ENCODE data around the gene MYH7B. TPM values are rescaled to one million over a fixed set of nuclear protein-coding genes. Genes with fewer than 3 reads are reported as not detected.
A peak's percentile ranks its signal among the peaks of the same experiment; 100 is the strongest.

The MYH7B gene
- total RNA-seq (2014; rRNA removed; shearing (Covaris generic)) = not detected in 2 replicates

DNA sequence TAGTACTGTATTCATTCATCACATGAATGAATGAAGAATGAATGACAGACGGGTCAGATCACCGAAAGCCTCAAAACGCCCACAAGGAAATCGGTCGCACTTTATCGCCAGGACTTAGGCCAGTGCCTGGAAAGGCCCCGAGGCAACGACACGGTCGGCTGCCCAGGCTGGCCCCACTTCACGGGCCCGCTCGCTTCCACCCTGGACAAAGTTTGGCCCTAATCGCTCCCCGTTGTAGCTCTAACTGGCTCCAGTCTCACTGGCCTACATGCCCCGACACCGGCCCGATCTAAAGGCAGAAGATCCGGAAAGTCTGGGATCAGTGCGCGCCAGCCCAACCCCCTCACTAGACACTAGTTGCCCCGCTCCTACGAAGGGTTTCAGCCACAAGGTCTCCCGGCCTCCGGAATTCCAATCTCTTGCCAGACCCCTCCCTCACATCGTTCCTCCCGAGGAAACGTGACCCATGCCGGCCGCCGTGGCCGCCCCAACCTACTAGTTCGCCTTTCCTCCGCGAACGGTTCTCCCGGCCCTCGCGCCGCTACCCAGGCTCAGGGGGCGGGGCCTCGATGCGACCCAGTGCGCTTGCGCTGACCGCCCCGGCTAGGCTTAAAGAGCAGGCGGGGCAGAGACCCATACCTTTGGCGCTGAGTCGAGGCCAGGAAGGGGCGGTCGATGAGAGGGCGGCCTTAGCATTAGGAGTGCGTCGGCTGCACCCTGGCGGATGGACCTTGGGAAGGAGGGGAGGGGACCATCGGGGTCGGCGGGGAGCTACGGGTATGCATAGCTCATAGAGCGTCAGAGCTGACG, at the start of gene MYH7B, which contains the start of gene GSS:
Gene MYH7B (plus strand): TSS at position 638 of the 810 bp plus-strand sequence. CDS start 22,138 bp downstream, outside the sequence.
Gene GSS (minus strand): TSS at position 576 of the 810 bp plus-strand sequence. CDS start 3,954 bp downstream, outside the sequence.
- peak; percentile 97 for DNase-seq (ENCODE audit: low read depth)

DNA sequence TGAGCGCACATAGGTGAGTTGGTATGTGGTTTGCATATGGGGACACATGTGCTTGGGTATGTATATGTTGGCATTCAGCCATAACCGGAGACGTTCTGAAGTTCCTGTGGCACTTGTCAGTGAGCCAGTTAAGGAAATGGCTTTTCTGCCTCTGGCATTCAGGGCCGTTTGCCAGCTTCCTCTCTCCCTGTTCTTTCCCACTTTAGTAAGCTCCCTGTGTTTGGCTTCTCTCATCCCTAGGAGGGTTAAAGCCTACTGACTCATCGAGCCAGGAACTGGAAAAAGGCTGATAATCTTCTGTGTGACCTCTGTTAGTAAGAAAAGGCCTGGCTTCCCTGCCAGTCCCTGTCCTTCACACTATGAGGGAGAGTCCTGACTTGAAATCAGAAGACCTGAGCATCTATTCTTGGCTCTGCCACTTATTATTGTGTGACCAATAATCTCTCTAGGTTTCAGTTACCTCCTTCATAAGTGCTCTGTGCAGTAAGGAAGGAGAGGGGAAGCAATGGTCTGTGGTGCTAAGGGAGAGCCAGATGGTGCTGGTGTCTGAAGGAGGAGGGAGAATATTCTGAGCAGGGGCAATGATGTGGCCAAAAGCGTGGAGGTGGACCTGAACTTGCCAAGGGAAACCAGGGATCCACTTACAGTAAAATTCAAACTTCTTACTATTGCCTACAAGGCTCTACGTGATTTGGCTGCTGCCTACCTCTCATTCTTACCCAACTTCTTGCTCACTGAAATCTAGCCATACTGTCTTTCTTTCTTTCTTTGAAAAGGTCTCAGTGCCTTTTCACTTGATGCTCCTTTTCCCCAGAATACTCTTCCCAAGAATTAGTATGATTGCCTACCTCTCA, 47.8 kb upstream of the MYH7B start:
- peak; percentile 100 for DNase-seq (ENCODE audit: low read depth)

DNA sequence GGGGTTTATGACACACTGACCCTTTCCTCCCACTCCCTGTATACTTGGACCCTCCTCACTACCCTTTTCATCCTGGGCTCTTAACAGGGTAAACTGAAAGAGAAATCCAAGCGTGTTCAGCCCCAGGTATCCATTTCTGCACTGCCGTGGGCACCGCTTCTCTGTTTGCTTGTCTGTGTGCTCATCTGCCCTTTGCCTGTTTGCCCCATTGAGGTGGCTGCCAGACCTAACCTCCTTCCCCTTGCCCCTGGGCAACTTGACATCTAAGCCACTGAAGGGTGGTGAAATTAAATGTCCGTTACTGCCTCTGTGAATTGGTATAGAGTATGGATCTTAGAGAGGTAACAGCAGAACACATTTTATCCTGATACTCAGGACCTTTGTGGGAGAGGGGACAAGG, 40.5 kb upstream of the MYH7B start:
- DNase-seq (ENCODE audit: low read depth) = no peak

DNA sequence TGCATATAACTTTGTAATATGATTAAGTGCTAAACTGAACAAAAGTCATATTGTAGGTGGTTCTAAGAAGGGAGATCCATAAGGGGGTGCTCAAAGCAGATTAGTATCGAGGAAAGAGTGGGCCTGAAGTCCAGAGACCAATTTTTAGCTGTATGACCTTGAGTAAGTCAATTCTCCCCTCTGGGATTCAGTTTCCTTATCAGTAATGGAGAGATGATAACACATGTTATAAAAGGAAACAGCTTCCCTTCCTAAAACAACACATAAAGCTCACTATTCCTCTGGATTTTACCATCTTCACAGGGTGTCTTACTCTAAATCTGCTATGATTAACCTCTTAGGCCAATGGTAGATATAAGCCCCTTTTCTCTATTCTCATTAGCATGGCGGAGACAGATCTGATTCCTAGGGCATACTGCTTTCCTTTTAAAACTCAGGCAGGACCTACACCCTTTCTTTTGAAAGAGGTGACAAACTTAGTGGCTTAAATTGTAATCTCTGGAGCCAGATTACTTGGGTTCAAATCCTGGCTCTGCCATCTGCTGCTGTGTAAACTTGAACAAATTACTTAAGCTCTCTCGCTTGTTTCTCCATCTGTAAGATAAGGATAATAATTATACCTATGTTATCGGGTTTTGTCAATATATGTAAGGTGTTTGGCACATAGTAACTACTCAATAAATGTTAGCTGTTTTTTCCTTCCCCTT, 39.8 kb upstream of the MYH7B start:
- DNase-seq (ENCODE audit: low read depth) = no peak

DNA sequence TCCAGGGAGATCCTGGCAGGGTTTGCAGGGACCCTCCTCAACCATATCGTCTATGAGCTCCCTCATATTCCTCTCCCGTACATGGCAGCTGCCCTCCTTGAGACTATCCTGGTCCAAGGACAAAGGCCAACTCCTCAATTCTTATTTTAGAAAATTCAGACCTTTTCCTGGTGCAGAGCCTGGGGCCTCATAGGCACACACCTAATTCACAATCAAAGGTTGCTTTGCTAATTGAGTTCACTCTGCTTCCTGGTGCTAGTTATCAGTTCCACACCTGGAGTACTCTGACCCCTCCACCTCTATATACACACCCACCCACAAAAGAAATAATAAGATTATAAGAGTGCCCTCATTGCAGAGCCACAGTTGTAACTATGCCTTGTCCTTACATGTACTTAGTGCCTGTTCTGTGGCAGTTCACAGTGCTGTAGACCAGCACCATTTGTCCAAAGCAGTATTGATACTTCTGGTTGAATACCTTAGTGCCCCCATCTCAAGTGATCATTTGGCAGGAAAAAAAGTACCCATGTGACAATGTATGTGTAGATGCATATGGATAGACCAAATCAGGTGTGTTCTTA, 38.8 kb upstream of the MYH7B start:
- no peak for DNase-seq (ENCODE audit: low read depth)

DNA sequence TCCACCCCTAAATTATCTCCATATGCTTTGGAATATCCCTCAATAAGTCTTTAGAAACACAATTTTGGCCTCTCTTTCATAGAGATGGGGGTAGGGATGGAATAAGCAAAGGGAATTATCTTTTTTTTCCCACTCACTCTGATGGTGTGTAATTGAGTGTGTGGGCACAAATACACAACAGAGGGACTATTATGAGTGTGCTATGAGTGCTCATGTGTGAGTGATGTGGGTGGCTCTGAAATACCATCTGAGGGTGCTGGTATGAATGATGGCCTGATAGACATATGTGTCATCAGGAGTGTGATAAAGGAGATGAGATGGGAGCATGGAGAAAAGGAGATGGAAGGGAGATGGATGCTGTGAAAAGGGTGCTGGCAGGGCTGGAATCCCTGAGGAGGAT, 35.6 kb upstream of the MYH7B start:
- DNase-seq (ENCODE audit: low read depth) = no peak

DNA sequence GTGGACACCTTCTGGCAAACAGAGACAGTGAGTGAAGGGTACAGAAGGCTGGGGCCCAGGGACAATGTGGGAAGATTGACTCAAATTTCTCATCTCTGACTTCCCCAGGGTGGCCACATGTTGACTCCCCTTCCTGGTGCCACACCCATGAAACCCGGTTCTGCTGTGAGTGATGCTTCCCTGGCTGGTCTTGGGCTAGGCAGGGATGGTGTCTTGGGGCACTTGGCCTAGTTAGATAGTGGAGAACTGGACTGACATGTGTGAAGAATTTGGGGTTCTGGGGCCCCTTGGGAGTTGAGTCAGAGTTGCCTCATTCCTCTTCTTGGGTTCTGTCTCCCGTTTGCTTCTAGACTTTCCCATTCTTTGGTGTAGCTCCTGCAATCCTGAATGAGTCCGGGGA, 34.2 kb upstream of the MYH7B start:
- DNase-seq (ENCODE audit: low read depth) = no peak

DNA sequence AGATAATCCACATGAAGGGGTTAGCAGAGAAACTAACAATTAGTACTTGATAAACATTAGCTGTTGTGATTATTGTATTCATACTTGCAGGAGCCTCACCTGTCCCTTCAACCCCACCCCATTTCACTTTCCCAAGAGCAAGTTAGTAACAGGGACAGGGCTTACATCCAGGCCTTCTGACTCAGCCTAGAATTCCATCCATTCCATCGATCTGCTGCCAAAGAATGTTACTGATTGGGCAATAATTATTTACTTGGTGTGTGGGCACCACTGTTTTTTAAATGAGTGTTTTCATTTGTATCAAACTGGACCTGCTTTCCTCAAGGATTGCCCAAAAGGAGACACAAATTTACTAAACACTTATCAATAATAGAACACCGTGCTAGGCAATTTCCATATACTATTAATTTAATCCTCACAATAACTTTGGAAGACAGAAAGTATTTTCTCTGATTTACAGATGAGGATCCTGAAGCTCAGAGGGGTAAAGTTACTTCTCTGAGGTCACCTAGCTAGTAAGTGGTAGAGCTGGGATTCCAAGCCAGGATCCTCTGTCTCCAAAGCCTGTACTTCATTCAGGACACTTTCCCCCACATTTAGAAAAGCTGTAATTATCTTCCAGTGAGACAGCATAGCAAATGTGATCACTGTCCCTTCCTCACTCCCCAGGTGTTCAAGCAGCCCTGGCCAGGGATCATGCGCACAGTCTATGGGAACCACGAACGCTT, 32.9 kb upstream of the MYH7B start:
- peak; percentile 73 for DNase-seq (ENCODE audit: low read depth)

DNA sequence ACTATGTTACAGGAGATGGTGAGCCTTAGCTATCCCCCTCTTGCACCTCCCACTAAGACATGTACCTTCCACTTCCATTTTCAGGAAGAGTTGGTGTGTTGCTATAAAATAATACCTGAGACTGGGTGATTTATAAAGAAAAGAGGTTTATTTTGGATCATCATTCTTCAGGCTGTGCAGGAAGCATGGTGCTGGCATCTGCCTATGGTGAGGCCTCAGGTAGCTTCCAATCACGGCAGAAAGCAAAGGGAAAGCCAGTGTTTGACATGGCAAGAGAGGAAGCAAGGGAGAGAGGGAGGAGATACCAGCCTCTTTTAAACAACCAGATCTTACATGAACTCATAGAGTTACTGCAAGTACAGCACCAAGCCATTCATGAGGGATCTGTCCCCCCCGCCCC, 32.3 kb upstream of the MYH7B start:
- no peak for DNase-seq (ENCODE audit: low read depth)

DNA sequence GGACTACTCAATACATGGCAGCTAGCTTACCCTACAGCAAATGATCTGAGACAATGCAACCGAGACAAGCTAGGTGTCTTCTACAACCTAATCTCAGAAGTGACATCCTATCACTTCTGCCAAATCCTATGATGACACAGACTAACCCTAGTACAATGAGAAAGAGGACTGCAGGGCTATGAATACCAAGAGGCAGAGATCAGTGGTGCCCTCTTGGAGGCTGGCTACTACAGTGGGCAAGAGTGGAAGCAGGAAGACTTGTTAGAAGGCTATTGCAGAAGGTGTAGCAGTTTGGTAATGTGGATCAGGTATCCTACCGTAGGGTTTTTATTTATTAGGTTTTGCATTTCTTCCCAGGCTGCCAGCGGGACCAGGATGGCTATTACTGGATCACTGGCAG, 30.3 kb upstream of the MYH7B start:
- DNase-seq (ENCODE audit: low read depth) = no peak

DNA sequence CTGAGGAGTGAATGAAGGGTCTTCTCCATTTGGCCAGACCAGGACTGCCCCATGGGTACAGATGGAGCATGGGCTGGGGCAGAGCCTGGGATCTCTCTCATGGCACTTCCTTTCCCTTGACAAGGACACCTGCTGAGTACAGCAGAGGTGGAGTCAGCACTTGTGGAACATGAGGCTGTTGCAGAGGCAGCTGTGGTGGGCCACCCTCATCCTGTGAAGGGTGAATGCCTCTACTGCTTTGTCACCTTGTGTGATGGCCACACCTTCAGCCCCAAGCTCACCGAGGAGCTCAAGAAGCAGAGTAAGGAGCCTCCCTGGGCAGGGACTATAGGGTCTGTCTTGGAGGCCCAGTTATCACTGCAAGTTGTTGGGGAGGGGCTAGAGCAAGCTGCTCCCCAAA, 29.7 kb upstream of the MYH7B start:
- no peak for DNase-seq (ENCODE audit: low read depth)

DNA sequence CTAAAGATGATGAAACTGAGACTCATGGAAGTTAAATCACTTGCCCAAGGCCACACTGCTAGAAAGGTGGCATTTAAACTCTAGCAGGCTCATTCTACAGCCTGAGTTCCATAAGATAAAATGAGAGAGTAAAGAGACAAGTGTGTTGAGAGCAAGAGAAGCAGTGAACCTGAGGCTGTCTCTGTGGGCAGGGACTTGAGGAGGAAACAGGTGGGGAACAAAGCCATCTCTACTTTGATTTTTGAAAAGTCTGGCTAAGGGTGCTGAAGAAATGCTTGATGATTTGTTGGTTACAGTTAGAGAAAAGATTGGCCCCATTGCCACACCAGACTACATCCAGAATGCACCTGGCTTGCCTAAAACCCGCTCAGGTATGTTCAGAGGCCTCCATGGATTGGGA, 29.1 kb upstream of the MYH7B start:
- DNase-seq (ENCODE audit: low read depth) = no peak

DNA sequence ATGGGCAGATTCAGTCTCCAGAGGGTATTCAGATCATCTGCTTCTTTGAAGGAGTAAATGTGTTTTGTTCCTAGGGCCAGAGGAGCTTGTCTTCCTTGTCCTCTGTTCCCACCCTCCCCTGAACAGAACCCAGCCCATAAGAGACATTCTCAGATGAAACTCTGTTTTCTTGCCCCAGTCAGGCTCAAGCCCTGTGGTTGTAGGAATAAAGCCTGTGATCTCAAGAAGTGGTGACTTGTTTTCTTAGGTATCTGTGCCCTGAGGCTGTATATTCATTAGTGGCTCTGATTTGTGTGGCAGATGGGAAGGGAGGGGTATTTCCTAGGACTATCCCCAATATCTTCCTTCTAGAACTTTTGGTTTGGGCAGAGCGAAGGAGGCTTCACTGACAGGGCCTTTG, 27.9 kb upstream of the MYH7B start:
- DNase-seq (ENCODE audit: low read depth) = peak; percentile 64

DNA sequence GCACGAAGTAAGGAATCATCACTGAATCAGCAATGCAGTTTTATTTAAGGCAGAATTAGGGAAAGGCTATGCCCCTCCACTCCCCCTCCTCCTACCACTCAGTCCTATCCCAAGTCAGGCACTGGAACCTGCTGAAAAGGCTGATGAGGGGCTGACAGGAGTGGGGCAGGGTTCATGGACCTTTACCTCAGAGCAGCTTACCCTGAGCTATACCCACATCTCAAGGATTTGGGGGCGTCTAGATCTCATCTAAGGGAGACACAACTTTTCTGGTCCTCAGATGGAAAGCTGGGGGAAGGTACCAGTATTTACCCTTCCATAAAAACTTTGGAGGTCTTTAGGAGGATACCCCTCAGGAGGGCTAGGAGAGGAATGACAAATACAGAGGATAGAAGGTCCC, 27.3 kb upstream of the MYH7B start:
- DNase-seq (ENCODE audit: low read depth) = no peak

DNA sequence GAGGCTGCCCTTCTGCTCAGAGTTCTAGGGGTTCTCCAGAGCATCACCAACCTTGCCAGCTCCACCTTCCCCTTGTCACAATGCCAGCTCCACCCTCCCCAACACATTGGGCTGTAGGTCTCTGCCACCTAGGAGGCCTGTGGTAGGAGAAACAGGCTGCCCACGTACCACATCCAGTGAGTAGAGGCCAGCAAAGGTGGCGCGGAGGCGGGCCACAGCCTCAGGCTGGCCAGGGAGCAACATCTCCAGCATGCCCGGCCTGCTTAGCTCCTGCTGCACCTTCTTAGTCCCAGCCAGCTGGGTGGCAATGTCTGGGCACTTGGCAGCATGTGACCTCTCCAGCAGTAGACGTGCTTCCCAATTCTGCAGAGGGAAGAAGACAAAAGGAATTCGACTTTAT, 23.9 kb upstream of the MYH7B start:
- no peak for DNase-seq (ENCODE audit: low read depth)

DNA sequence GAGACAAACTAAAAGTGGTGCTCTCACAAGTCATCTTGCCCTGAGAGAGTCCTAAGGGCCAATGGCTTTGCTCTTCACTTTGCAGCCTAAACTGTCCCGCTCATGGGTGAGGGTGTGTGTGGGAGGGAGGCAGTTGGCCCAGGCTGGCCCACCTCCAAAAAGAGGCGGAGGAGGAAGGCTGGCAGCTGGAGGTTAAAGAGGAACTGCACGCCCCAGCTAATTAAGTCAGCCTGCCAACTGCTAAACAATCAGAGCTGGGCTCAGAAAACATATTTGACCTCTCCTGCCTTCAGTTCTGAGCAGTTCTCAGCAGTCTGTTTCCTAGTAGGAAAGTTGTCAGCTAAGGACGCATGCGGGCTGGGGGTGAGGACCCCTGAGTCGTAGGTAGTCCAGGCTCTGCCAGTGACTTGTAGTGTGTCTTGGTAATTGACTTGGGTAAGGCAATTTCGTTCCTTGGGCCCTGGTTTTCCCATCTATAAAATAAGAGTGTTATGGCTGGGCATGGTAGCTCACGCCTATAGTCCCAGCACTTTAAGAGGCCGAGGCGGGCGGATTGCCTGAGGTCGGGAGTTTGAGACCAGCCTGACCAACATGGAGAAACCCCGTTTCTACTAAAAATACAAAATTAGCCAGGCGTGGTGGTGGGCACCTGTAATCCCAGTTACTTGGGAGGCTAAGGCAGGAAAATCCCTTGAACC, 17.1 kb upstream of the MYH7B start:
- DNase-seq (ENCODE audit: low read depth) = no peak

DNA sequence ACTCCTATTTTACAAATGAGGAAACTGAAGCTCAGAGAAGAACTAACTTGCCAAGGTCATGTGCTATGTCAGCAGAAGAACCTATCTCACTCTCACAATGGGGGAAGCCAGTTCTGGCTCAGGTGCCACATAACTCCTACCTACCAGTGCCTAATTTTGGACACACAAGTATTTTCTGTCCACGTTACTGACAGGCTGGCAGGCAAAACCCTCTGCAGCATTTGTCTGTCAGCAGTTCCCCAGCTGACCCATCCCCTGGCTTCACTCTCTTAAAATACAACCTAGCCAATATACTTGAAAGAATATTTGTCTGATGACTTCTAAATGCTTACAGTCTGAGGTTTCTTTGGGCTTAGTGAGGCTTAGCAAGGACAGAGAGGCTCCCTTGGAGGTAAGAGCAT, 15.6 kb upstream of the MYH7B start:
- DNase-seq (ENCODE audit: low read depth) = no peak

DNA sequence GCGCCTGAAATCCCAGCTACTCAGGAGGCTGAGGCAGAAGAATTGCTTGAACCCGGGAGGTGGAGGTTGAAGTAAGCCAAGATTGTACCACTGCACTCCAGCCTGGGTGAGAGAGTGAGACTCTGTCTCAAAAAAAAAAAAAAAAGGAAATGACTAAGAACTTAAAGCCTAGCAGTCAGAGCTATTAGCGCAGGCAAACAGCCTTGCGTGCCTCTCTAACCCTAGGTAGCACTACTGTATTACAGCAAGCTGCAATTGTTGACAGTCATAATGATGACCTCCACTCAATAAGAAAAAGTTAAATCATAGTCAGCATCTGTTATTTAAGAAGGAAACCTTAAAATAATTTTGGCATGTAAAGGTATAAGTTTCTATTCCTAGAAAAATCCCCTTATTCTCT, 14.4 kb upstream of the MYH7B start:
- DNase-seq (ENCODE audit: low read depth) = no peak

DNA sequence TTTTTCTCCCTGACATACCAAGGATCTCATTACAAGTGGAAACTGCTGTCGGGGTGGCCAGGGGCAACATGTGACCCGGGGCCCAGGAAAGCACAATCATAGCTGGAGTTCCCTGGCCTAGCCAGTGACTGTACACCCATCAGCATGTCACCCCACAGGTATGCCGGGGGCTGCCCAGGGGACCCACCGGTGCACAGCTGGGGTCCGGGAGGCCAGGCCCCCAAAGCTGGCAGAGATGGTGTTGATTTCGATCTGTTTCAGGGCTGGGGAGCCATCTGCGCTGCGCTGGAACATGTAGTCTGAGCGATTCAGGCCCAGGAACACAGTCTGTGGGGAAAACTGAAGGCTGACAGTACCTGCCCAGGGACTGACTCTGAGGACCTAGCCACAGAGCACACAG, 13.4 kb upstream of the MYH7B start:
- DNase-seq (ENCODE audit: low read depth) = no peak

DNA sequence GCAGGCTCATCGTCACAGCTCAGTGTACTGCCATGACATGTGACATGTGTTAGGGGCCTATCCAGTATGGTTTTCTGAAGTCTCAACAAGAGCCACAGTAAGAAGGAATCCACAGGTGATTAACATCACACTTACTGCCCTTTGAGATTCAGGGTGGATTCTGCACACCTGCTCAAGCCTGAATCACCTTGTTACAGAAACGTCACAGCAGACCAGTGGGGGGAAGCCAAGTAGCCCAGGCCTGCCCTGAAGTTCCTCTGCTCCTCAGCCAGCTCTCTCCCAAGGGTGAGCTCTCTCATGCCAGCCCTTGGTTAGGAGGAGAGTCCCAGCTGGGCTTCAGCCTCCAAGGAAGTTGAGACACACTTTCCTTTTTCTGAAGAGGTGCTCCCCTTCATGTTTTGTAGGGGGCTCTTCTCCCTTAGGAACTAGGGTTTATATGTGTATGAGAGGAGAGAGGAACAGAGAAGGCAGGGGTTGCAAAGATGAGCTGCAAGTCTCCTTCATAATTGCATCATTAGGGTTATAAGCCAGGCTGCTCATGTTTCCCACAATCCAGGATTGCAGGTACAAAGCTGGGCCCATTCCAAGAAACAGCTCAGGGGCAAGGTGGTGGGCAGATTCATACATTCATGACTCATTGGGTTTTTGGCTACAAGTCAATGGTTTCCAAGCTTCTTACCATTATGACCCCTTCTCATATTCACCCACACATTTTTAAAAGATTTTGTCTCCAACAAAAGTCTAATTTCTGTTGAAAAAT, 11.7 kb upstream of the MYH7B start:
- DNase-seq (ENCODE audit: low read depth) = peak; percentile 15
